NCI-H2196 (cell line): Measurements from ENCODE around the gene UBE2L6.

Experiments
- DNase-seq: peaks from one replicate; lab custom pipeline; 2025; ENCODE audit not compliant: unreplicated experiment; lab: John Stamatoyannopoulos, UW

Gene UBE2L6

GRCh38 chr11:57501953-57502352 is 65.5 kb downstream of the UBE2L6 start:
- peak; percentile 42 for DNase-seq
